Karpas-422 (cell line): ENCODE data around the gene FOXA1. TPM values are rescaled to one million over a fixed set of nuclear protein-coding genes. Genes with fewer than 3 reads are reported as not detected.

ENCODE experiments used
- DNase-seq: peaks from one replicate; pipeline ENCODE4 v3.0.0-alpha.2; 2015
- H2AFZ ChIP-seq: fragments of 200-600 bp; sonication (generic); 2 replicates; pipeline ENCODE4 v1.6.1; 2014; ENCODE audit warnings: antibody characterized with exemption, low read length, mixed read lengths
- H3K27ac ChIP-seq: fragments of 200-600 bp; sonication (generic); 2 replicates; pipeline ENCODE4 v1.5.1; 2014; ENCODE audit warnings: mild to moderate bottlenecking, low read length, moderate library complexity
- H3K27me3 ChIP-seq: fragments of 200-600 bp; sonication (generic); 2 replicates; pipeline ENCODE4 v1.6.1; 2014; ENCODE audit warnings: low read length, mixed read lengths
- H3K36me3 ChIP-seq: fragments of 200-600 bp; sonication (generic); 2 replicates; pipeline ENCODE4 v1.6.1; 2014; ENCODE audit warnings: low read length, mixed read lengths; ENCODE audit not compliant: insufficient read depth
- H3K4me1 ChIP-seq: fragments of 200-600 bp; sonication (generic); 2 replicates; pipeline ENCODE4 v1.6.1; 2014; ENCODE audit warnings: mild to moderate bottlenecking, low read length, mixed read lengths
- H3K4me2 ChIP-seq: fragments of 200-600 bp; sonication (generic); 2 replicates; pipeline ENCODE4 v1.6.1; 2014; ENCODE audit warnings: low read length, low read depth, mild to moderate bottlenecking; ENCODE audit not compliant: poor library complexity, severe bottlenecking
- H3K4me3 ChIP-seq: fragments of 200-600 bp; sonication (generic); 2 replicates; pipeline ENCODE4 v1.5.1; 2014; ENCODE audit warnings: mild to moderate bottlenecking, antibody characterized with exemption, low read length, mixed read lengths
- H3K79me2 ChIP-seq: fragments of 200-600 bp; sonication (generic); 2 replicates; pipeline ENCODE4 v1.6.1; 2014; ENCODE audit warnings: mild to moderate bottlenecking, low read length, mixed read lengths
- H3K9ac ChIP-seq: fragments of 200-600 bp; sonication (generic); 2 replicates; pipeline ENCODE4 v1.6.0; 2014; ENCODE audit warnings: low read length
- H3K9me2 ChIP-seq: fragments of 200-600 bp; sonication (generic), shearing (Covaris generic); replicated peaks from 2 replicates; pipeline ENCODE4 v1.6.0; 2014; ENCODE audit warnings: mild to moderate bottlenecking, low read length, moderate library complexity; ENCODE audit not compliant: insufficient read depth
- H3K9me3 ChIP-seq: fragments of 300-700, 200-600 bp; sonication (generic); 2 replicates; pipeline ENCODE4 v1.6.1; 2014; ENCODE audit warnings: low read length, mixed read lengths
- H4K20me1 ChIP-seq: fragments of 200-600 bp; sonication (generic); 2 replicates; pipeline ENCODE4 v1.6.1; 2014; ENCODE audit warnings: mild to moderate bottlenecking, antibody characterized with exemption, low read length, low read depth; ENCODE audit not compliant: insufficient read depth
- total RNA-seq: library from RNA; depleted of rRNA; stranded (reverse); fragments of >200 nt; shearing (Covaris generic); gene quantifications from 2 replicates; pipeline ENCODE4 v1.2.3, GENCODE V29; 2014; ENCODE audit warnings: low replicate concordance; rRNA removed

The FOXA1 gene
- total RNA-seq, 1 experiment from 2014 or later: not detected

- Histone ChIP-seq H3K4me2 (no peak overlapping the region), H3K4me1 (peaks cover 5% of the 10 kb centered on the region), H3K4me3 (no peak overlapping the region), H4K20me1 (no peaks in the 10 kb centered on the region), H3K9me3 (no peaks in the 10 kb centered on the region), H3K79me2 (no peaks in the 10 kb centered on the region), H3K36me3 (no peaks in the 10 kb centered on the region), H3K9ac (no peak overlapping the region), H3K9me2 (no peaks in the 10 kb centered on the region), H3K27ac (no peak overlapping the region), H3K27me3 (no peaks in the 10 kb centered on the region), H2AFZ (no peak overlapping the region)
- no peak for DNase-seq
Observed at GRCh38 chr14:37545174-37545573, 49.9 kb downstream of the FOXA1 start.

GRCh38 chr14:37544407-37544806 is 50.6 kb downstream of the FOXA1 start:
- no peak overlapping the region for H3K4me2 ChIP-seq
- no peak for DNase-seq
- no peaks in the 10 kb centered on the region for H3K36me3 ChIP-seq

GRCh38 chr14:37539992-37540391 is 55.1 kb downstream of the FOXA1 start:
- DNase-seq: no peak
- Histone ChIP-seq H3K4me3 (no peak overlapping the region), H3K27me3 (0 out of 2 replicates have a peak, but pooled peaks cover 2% of the 10 kb centered on the region), H4K20me1 (no peaks in the 10 kb centered on the region), H2AFZ (no peak overlapping the region), H3K4me2 (no peak overlapping the region), H3K9me3 (no peaks in the 10 kb centered on the region), H3K4me1 (no peaks in the 10 kb centered on the region), H3K36me3 (no peaks in the 10 kb centered on the region), H3K27ac (no peak overlapping the region), H3K79me2 (no peaks in the 10 kb centered on the region), H3K9me2 (no peaks in the 10 kb centered on the region), H3K9ac (no peak overlapping the region)

More at GRCh38 chr14:37544407-37544806, 50.6 kb downstream of the FOXA1 start:
- Histone ChIP-seq H4K20me1 (no peaks in the 10 kb centered on the region), H3K27me3 (0 out of 2 replicates have a peak, but pooled peaks cover under 1% of the 10 kb centered on the region), H3K9ac (no peak overlapping the region), H3K9me2 (no peaks in the 10 kb centered on the region), H3K9me3 (no peaks in the 10 kb centered on the region), H3K4me3 (no peak overlapping the region), H3K4me1 (peaks cover 5% of the 10 kb centered on the region), H2AFZ (no peak overlapping the region), H3K79me2 (no peaks in the 10 kb centered on the region), H3K27ac (no peak overlapping the region)

Other genes with a start within 250 kb of the FOXA1 start
- gene TTC6, start 380 bp upstream of the FOXA1 start, total RNA-seq: not detected in 2 replicates